Activated naive CD8-positive, alpha-beta T cell (primary cell): ENCODE data around the gene RWDD3.

Experiments
- H3K27ac Mint-ChIP-seq: one replicate; pipeline ENCODE4 v1.8.0; 2021; ENCODE audit warnings: mixed read lengths
- H3K27me3 Mint-ChIP-seq: one replicate; pipeline ENCODE4 v1.8.0; 2021; ENCODE audit warnings: mixed read lengths
- H3K36me3 Mint-ChIP-seq: one replicate; pipeline ENCODE4 v1.8.0; 2021; ENCODE audit warnings: mixed read lengths
- H3K4me1 Mint-ChIP-seq: one replicate; pipeline ENCODE4 v1.8.0; 2021; ENCODE audit warnings: low read depth, mixed read lengths
- H3K4me3 Mint-ChIP-seq: one replicate; pipeline ENCODE4 v1.8.0; 2021; ENCODE audit warnings: mild to moderate bottlenecking, mixed read lengths
- H3K9me3 Mint-ChIP-seq: one replicate; pipeline ENCODE4 v1.8.0; 2021; ENCODE audit warnings: low read depth, mixed read lengths

Gene RWDD3

DNA sequence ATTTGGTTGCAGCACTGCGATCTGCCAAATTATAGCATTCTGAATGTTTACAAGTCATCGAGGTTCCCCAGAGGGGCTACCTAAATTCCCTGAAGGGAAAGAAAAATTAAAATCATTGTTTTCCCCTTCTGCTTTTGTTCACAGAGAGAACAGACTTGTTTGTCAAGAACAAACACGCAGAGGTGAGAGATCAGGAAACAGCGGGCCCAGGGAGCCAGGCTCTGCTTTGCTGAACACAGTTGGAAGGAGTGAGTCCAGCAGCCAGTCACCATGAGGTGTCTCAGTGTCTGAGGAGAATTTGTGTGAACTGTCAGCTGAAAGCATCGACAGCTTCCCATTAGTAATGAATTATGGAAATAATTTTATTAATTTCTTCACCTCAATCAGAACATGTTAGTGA, 52.5 kb downstream of the RWDD3 start:
- Mint-ChIP-seq H3K4me1 (no peaks in the 10 kb centered on the region), H3K27ac (no peak overlapping the region), H3K9me3 (no peaks in the 10 kb centered on the region), H3K4me3 (no peak overlapping the region), H3K36me3 (no peaks in the 10 kb centered on the region), H3K27me3 (no peaks in the 10 kb centered on the region)

DNA sequence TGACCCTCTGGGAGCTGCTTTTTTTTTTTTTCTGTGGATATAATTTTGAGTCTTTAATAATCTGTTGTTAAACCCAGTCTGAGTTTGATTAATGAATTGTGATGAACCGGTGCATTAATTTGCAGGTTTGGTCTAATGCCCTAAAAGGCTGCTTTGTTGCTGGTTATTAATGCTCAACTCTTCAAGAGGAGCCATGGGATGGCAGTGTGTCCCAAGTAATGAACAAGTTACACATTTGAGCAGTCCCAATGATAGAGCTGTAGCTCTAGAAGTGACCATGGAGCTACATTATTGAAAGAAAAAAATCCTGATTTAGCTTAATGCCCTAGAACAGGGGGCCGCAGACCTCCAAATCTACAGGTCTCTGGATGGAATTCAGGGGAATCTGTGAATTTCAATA, 53.1 kb downstream of the RWDD3 start:
- Mint-ChIP-seq H3K27ac (no peak overlapping the region), H3K36me3 (no peaks in the 10 kb centered on the region), H3K4me1 (no peaks in the 10 kb centered on the region), H3K9me3 (no peaks in the 10 kb centered on the region), H3K27me3 (no peaks in the 10 kb centered on the region), H3K4me3 (no peak overlapping the region)

DNA sequence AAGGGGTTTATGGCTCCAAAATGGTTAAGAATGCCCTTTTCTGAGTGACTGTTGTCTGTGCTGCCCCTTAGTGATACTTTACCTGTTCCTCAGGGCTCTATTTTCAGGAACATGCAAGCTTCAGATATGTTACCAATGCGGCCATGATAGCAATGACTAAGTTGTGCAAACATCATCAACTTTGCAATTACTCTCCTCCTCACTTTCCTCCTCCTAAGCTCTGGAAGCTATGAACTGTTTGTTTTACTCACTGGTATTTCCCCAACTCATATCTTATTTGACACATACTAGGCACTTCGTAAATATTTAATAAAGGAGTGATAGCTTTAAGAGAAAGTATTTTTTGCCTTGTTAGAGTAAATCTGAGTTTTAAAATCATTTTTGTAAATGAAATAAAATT, 53.8 kb downstream of the RWDD3 start:
- Mint-ChIP-seq H3K4me1 (no peaks in the 10 kb centered on the region), H3K36me3 (no peaks in the 10 kb centered on the region), H3K27me3 (no peaks in the 10 kb centered on the region), H3K9me3 (no peaks in the 10 kb centered on the region), H3K4me3 (no peak overlapping the region), H3K27ac (no peak overlapping the region)
